GM19324 (cell line): Measurements from ENCODE around the gene TLCD3A.
"Not testable (repeated sequence)": the region's sequence is repeated elsewhere in the genome, so short reads cannot be mapped to it uniquely, and the experiment has no call there.

Experiments
- ATAC-seq: cut with Tn5 transposase; IDR thresholded peaks from one replicate; pipeline ENCODE4 v1.9.1; 2021; ENCODE audit warnings: mild to moderate bottlenecking, moderate library complexity; ENCODE audit not compliant: unreplicated experiment, low FRiP score

TLCD3A gene

GRCh38 chr17:784143-784542 is 51.7 kb downstream of the TLCD3A start:
- ATAC-seq, result no peak

- not testable (repeated sequence) for ATAC-seq
These were observed 53.5 kb downstream of the TLCD3A start for GRCh38 chr17:785901-786300.

- ATAC-seq, result no peak
These were observed 55.3 kb downstream of the TLCD3A start for GRCh38 chr17:787641-788221.

GRCh38 chr17:788551-788950 is 56.2 kb downstream of the TLCD3A start:
- ATAC-seq, result no peak

DNA sequence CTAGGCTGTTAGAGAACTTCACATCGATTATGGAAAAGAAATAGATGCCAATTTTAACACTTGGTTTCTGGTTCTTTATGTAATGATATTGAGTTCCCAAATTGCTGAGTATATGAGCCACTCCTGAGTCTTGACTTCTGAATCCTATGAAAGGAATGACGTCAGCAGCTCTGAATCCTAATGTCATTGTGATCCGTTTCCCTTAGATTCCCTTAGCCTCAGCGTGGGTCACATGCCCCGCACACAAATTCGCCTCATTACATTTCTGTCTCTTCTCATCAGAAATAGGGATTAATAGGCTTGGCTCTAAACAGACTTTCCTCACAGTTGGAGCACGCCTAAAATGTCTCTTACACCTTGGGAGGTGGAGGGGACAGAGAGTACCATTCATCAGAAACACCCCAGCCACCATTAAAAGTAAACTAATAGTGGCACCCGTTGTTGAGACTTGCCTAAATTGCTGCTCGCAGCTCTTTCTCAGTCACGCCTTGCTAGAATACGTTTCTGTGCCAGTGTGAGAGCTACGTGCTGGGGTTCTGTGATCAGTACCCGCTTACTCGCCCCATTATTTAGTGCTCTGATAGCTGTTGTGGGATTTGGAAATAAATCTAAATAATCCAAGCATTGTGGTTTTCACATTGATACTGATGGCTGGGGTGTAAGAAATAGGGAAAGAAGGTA is 56.9 kb downstream of the TLCD3A start:
- no peak for ATAC-seq

GRCh38 chr17:789931-790873 is 57.8 kb downstream of the TLCD3A start:
- ATAC-seq, result not testable (repeated sequence)

DNA sequence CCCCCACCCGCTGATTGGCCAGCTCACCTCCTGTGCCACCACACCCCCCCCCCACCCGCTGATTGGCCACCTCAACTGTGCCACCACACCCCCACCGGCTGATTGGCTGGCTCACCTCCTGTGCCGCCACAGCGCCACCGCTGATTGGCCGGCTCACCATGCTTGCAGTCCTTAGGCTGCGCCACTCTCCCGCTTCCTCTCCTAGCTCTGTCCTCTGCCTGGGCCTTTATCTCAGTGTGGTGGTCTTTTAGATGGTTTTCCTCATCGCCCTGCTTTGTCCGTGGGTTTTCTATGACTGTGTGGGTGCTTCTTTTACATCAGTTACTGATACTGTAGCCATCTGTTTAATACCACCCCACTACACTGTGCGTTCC is 58.5 kb downstream of the TLCD3A start:
- ATAC-seq, result not testable (repeated sequence)

- no peak for ATAC-seq
These were observed 59.4 kb downstream of the TLCD3A start for GRCh38 chr17:791829-792228.

- no peak for ATAC-seq
These were observed 59.9 kb downstream of the TLCD3A start for GRCh38 chr17:792277-792676.
